Measurements from ENCODE around the gene SORT1. TPM values are rescaled to one million over a fixed set of nuclear protein-coding genes. Genes with fewer than 3 reads are reported as not detected.

Gene SORT1
- total RNA-seq, 1 experiment from 2014 or later = 47.9 TPM

GRCh38 chr1:109347511-109347910, 50.2 kb downstream of the SORT1 start:
- Histone ChIP-seq H4K5ac (ENCODE audit: insufficient read length, low read depth, low read length) (no peak overlapping the region), H4K91ac (ENCODE audit: insufficient read length, low read depth, low read length) (no peak overlapping the region), H3K18ac (ENCODE audit: insufficient read length, low read depth, low read length) (no peak overlapping the region), H2BK12ac (ENCODE audit: insufficient read length, low read depth, low read length) (no peak overlapping the region), H3K4me2 (ENCODE audit: insufficient read depth, insufficient read length, low read length) (no peak overlapping the region), H3K79me2 (ENCODE audit: insufficient read depth, low read length) (no peaks in the 10 kb centered on the region), H2BK20ac (ENCODE audit: low read depth, low read length, poor library complexity, severe bottlenecking) (no peak overlapping the region), H3K27ac (ENCODE audit: insufficient read length, low read depth, low read length) (no peak overlapping the region), H3K14ac (ENCODE audit: insufficient read depth, low read length) (no peak overlapping the region), H3K23ac (ENCODE audit: insufficient read length, low read depth, low read length) (no peak overlapping the region), H2AFZ (ENCODE audit: low read length) (no peak overlapping the region), H3K27me3 (ENCODE audit: insufficient read depth, low read length) (no peaks in the 10 kb centered on the region), H2AK5ac (ENCODE audit: insufficient read length, low read length) (no peak overlapping the region), H3K79me1 (ENCODE audit: insufficient read depth, low read depth, low read length, poor library complexity, severe bottlenecking) (no peaks in the 10 kb centered on the region), H4K8ac (replicated peaks; ENCODE audit: insufficient read length, low read depth, low read length) (no peak overlapping the region), H3K9ac (ENCODE audit: extremely low read depth, insufficient read length, low read length) (no peak overlapping the region), H3K56ac (ENCODE audit: insufficient read length, low read depth, low read length) (no peak overlapping the region), H3T11ph (ENCODE audit: low read length) (no peak overlapping the region), H3K4ac (ENCODE audit: low read depth, low read length) (no peak overlapping the region), H2BK5ac (ENCODE audit: insufficient read length, low read length) (no peak overlapping the region), H3K23me2 (ENCODE audit: insufficient read length, low read depth, low read length, poor library complexity, severe bottlenecking) (no peaks in the 10 kb centered on the region), H3K9me3 (ENCODE audit: control insufficient read depth, low read depth, low read length) (no peaks in the 10 kb centered on the region), H2BK120ac (ENCODE audit: low read depth, low read length, poor library complexity, severe bottlenecking) (no peak overlapping the region), H4K20me1 (ENCODE audit: control insufficient read depth, insufficient read depth, insufficient read length) (no peaks in the 10 kb centered on the region), H3K4me1 (ENCODE audit: insufficient read depth, low read length) (no peaks in the 10 kb centered on the region), H2BK15ac (ENCODE audit: low read depth, low read length) (no peak overlapping the region)
- no peak overlapping the region for H3K4me3 Mint-ChIP-seq
- no peak for TF ChIP-seq CTCF (conservative IDR thresholded peaks at IDR 0.05)
- no peaks in the 10 kb centered on the region for H3K27me3 Mint-ChIP-seq (ENCODE audit: low read depth)
- H3K4me1 Mint-ChIP-seq = no peaks in the 10 kb centered on the region
- H3K36me3 Mint-ChIP-seq (ENCODE audit: insufficient read depth in 1 of 3, low read depth in 3 of 3) = peaks cover 6 to 59% (median 50%) of the 10 kb centered on the region in 3 experiments
- no peaks in the 10 kb centered on the region; a peak in 1 of 5 replicates for H3K9me3 Mint-ChIP-seq
- no CpG with 5 or more reads among the region's 6 CpGs for WGBS (ENCODE audit: extremely low coverage, insufficient read length, low lambda C conversion rate)
- DNase-seq = no peak
- no peak overlapping the region for H3K27ac Mint-ChIP-seq
